MM.1S (cell line): ENCODE data around the gene GULP1.

ENCODE experiments used
- CTCF ChIP-seq: fragments of 300-600 bp; sonication (generic); IDR thresholded peaks from 2 replicates; pipeline ENCODE4 v1.5.1; 2016; ENCODE audit warnings: antibody characterized with exemption, low read length, mixed read lengths
- EZH2 ChIP-seq: fragments of 300-600 bp; sonication (generic); optimal IDR thresholded peaks from 2 replicates; pipeline ENCODE3; 2017; ENCODE audit warnings: low read depth, mild to moderate bottlenecking, antibody characterized with exemption, low read length, mixed read lengths

DNA sequence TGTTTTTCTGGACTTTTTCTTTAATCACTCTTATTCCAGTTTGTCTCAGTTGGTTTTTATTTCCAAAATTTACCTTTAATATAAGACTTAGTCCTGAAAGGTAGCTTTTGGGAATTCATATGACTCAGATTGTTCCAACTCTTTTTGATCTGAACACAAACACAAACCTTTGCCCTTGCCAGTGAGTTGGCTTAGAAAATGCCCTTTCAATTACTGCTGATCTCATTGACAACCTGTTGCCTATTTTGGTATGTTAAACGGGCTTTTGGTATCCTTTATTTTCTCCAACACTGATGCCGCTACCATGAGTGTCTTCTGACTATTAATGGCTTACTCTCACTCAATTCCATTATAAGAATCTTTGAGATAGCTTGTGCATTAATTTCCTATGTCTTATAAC lies 143.4 kb downstream of the GULP1 start:
- TF ChIP-seq EZH2 (no peak), CTCF (no peak)
